Measurements from ENCODE around the gene CREG1. TPM values are rescaled to one million over a fixed set of nuclear protein-coding genes. Genes with fewer than 3 reads are reported as not detected.

The CREG1 gene
- total RNA-seq, 1 experiment from 2014 or later = 21.7 TPM

GRCh38 chr1:167592475-167592874, 38.9 kb upstream of the CREG1 start (continued):
- no peak for TF ChIP-seq E2F1 (CRISPR knock-in tag; IDR thresholded peaks at IDR 0.05)
- no peak for TF ChIP-seq ZNF281 (CRISPR knock-in tag; IDR thresholded peaks at IDR 0.05)

- no peak for TF ChIP-seq E2F5 (CRISPR knock-in tag; IDR thresholded peaks at IDR 0.05)
- TF ChIP-seq ZNF512 (CRISPR knock-in tag; IDR thresholded peaks at IDR 0.05; ENCODE audit: borderline replicate concordance) = no peak
- no peak for TF ChIP-seq TEAD4 (CRISPR knock-in tag; IDR thresholded peaks at IDR 0.05)
- no peak for TF ChIP-seq ESRRA (CRISPR knock-in tag; IDR thresholded peaks at IDR 0.05; ENCODE audit: borderline replicate concordance)
- TF ChIP-seq ATF6 (CRISPR knock-in tag; IDR thresholded peaks at IDR 0.05) = no peak
- no peak for TF ChIP-seq ZNF425 (CRISPR knock-in tag; conservative IDR thresholded peaks at IDR 0.05)
- no peak for TF ChIP-seq KAT7 (CRISPR knock-in tag; IDR thresholded peaks at IDR 0.05; ENCODE audit: borderline replicate concordance)
- TF ChIP-seq FOXJ3 (CRISPR knock-in tag; IDR thresholded peaks at IDR 0.05; ENCODE audit: borderline replicate concordance) = no peak
- no peak for TF ChIP-seq NR1H2 (CRISPR knock-in tag; IDR thresholded peaks at IDR 0.05)
- no peak for TF ChIP-seq HMGXB4 (CRISPR knock-in tag; IDR thresholded peaks at IDR 0.05)
- no peak for TF ChIP-seq GTF2I (CRISPR knock-in tag; conservative IDR thresholded peaks at IDR 0.05)
- no peak for TF ChIP-seq TCF7 (CRISPR knock-in tag; IDR thresholded peaks at IDR 0.05; ENCODE audit: low read depth)
- no peak for TF ChIP-seq ZSCAN18 (CRISPR knock-in tag; IDR thresholded peaks at IDR 0.05)
- no peak for TF ChIP-seq ZNF423 (CRISPR knock-in tag; IDR thresholded peaks at IDR 0.05)
- ChIA-PET POLR2A (no interaction called here), CTCF (no interaction called here)
- no peak for DNase-seq (ENCODE audit: low spot score)
- ATAC-seq = no peak
- Mint-ChIP-seq H3K9me3 (peaks cover 21% of the 10 kb centered on the region), H3K27ac (no peak overlapping the region), H3K36me3 (peaks cover 4% of the 10 kb centered on the region; the same call in 1 of the 2 replicates), H3K4me3 (no peak overlapping the region), H3K27me3 (ENCODE audit: low read depth) (no peaks in the 10 kb centered on the region), H3K4me1 (no peaks in the 10 kb centered on the region)
These were observed 34.8 kb upstream of the CREG1 start for GRCh38 chr1:167588361-167588760.
